LNCAP (cell line): ENCODE data around the gene LARP4B.

Experiments
- CTCF ChIP-seq: fragments of 450-650 bp; IDR thresholded peaks from 2 replicates; pipeline ENCODE4 v1.5.1; 2017; ENCODE audit warnings: mild to moderate bottlenecking

LARP4B gene

GRCh38 chr10:898141-898540 lies 33.4 kb downstream of the LARP4B start:
- no peak for TF ChIP-seq CTCF

- TF ChIP-seq CTCF: no peak
These were observed 34.5 kb downstream of the LARP4B start for GRCh38 chr10:896982-897381.

GRCh38 chr10:895324-895723 lies 36.2 kb downstream of the LARP4B start:
- no peak for TF ChIP-seq CTCF

- TF ChIP-seq CTCF: no peak
These were observed 52.6 kb downstream of the LARP4B start for GRCh38 chr10:878895-879294.

- TF ChIP-seq CTCF: no peak
These were observed 53.2 kb downstream of the LARP4B start for GRCh38 chr10:878333-878759.

GRCh38 chr10:876438-876837 lies 55.1 kb downstream of the LARP4B start:
- no peak for TF ChIP-seq CTCF

GRCh38 chr10:873020-873419 lies 58.5 kb downstream of the LARP4B start:
- TF ChIP-seq CTCF: no peak

GRCh38 chr10:871951-872403 lies 59.5 kb downstream of the LARP4B start:
- no peak for TF ChIP-seq CTCF
